SK-N-MC (cell line): ENCODE measurements around the gene MBNL2.

Source experiments
- EZH2 ChIP-seq: fragments of 200-600 bp; sonication (generic); IDR thresholded peaks from one replicate; pipeline ENCODE4 v1.6.1; 2017; ENCODE audit warnings: antibody characterized with exemption
- FOXP2 ChIP-seq: optimal IDR thresholded peaks from 2 replicates; pipeline ENCODE3; 2011; ENCODE audit warnings: mild to moderate bottlenecking, moderate library complexity; ENCODE audit not compliant: insufficient read depth; ENCODE audit errors: extremely low read length, control extremely low read depth
- POLR2AphosphoS5 ChIP-seq: IDR thresholded peaks from 2 replicates; pipeline ENCODE4 v1.6.1; 2012; ENCODE audit warnings: mild to moderate bottlenecking, low read depth, low read length, borderline replicate concordance

DNA sequence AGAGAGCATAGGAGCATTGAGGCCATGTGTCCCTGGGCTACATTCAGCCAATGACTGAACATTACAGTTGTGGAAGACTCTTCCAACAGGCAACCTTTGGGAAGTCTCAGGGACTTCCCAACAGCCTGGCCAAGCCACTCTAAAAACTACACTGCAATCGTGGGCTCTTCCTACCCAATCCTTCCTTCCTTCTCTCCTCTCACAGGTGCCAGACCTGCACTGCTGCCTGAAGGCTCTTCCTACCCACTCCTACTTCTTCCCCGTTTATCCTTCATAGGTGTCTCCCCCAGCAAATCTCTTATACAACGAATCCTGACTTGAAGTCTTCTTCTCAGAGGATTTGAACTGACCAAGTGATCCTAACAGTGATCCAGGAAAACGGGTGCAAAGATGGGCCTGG is 47.1 kb upstream of the MBNL2 start:
- no peak for TF ChIP-seq POLR2AphosphoS5
- no peak for TF ChIP-seq EZH2
- TF ChIP-seq FOXP2: no peak
